Stimulated activated naive CD8-positive, alpha-beta T cell treated with anti-CD3 and anti-CD28 coated beads, Interleukin-15, Interleukin-2, amounts not matched to agents 100 U/mL and 50 U/mL, for 24 hours (primary cell): ENCODE results near the gene CACHD1.

Source experiments
- ATAC-seq: fragments of 150-1000 bp; cut with Tn5 transposase; one replicate; pipeline ENCODE4 v1.10.0; 2021
- DNase-seq: peaks from one replicate; pipeline ENCODE4 v3.0.0; 2021

Gene CACHD1

GRCh38 chr1:64654519-64655341 is 184.8 kb downstream of the CACHD1 start:
- no peak for ATAC-seq
- no peak for DNase-seq

- ATAC-seq (no peak), DNase-seq (no peak)
Measured at GRCh38 chr1:64655861-64656260, 185.9 kb downstream of the CACHD1 start.

GRCh38 chr1:64659478-64660138 is 189.7 kb downstream of the CACHD1 start:
- ATAC-seq (no peak), DNase-seq (no peak)

GRCh38 chr1:64663668-64664067 is 193.7 kb downstream of the CACHD1 start:
- ATAC-seq, result no peak
- DNase-seq, result peak; percentile 19

- DNase-seq (no peak), ATAC-seq (no peak)
Measured at GRCh38 chr1:64664299-64664698, 194.4 kb downstream of the CACHD1 start.

- DNase-seq (no peak), ATAC-seq (no peak)
Measured at GRCh38 chr1:64669098-64669675, 199.3 kb downstream of the CACHD1 start.

GRCh38 chr1:64675718-64676345 is 205.9 kb downstream of the CACHD1 start:
- DNase-seq (no peak), ATAC-seq (no peak)

GRCh38 chr1:64676386-64676785 is 206.5 kb downstream of the CACHD1 start:
- DNase-seq (no peak), ATAC-seq (no peak)

- no peak for DNase-seq
- no peak for ATAC-seq
Measured at GRCh38 chr1:64677532-64677931, 207.6 kb downstream of the CACHD1 start.

- DNase-seq (no peak), ATAC-seq (no peak)
Measured at GRCh38 chr1:64678366-64678765, 208.4 kb downstream of the CACHD1 start.

GRCh38 chr1:64679177-64679576 is 209.2 kb downstream of the CACHD1 start:
- ATAC-seq (no peak), DNase-seq (no peak)

GRCh38 chr1:64680599-64680998 is 210.7 kb downstream of the CACHD1 start:
- no peak for ATAC-seq
- no peak for DNase-seq

- ATAC-seq (no peak), DNase-seq (no peak)
Measured at GRCh38 chr1:64681043-64681442, 211.1 kb downstream of the CACHD1 start.

GRCh38 chr1:64683419-64683818 is 213.5 kb downstream of the CACHD1 start:
- no peak for ATAC-seq
- DNase-seq, result no peak

GRCh38 chr1:64685217-64685616 is 215.3 kb downstream of the CACHD1 start:
- no peak for ATAC-seq
- no peak for DNase-seq

GRCh38 chr1:64685765-64686341 is 215.9 kb downstream of the CACHD1 start:
- ATAC-seq (no peak), DNase-seq (no peak)

GRCh38 chr1:64686828-64687724 is 217.1 kb downstream of the CACHD1 start:
- no peak for ATAC-seq
- peak; percentile 9 for DNase-seq

GRCh38 chr1:64687725-64688327 is 217.9 kb downstream of the CACHD1 start:
- DNase-seq (no peak), ATAC-seq (no peak)

GRCh38 chr1:64691626-64692025 is 221.7 kb downstream of the CACHD1 start:
- no peak for ATAC-seq
- no peak for DNase-seq

- no peak for ATAC-seq
- no peak for DNase-seq
Measured at GRCh38 chr1:64692911-64693310, 223.0 kb downstream of the CACHD1 start.

- DNase-seq, result no peak
- no peak for ATAC-seq
Measured at GRCh38 chr1:64693406-64693805, 223.5 kb downstream of the CACHD1 start.
